PC-3 (cell line): Measurements from ENCODE around the gene SBK1. TPM values are rescaled to one million over a fixed set of nuclear protein-coding genes. Genes with fewer than 3 reads are reported as not detected.

ENCODE experiments used
- ATAC-seq: fragments of 200-7000 bp; cut with Tn5 transposase; 2 replicates; pipeline ENCODE4 v1.9.1; 2020; ENCODE audit warnings: mild to moderate bottlenecking, moderate library complexity
- BruUV-seq: library from RNA; stranded (reverse); fragments of 400-500 nt; replicated peaks from 2 replicates; lab custom pipeline; 2021; lab: Mats Ljungman, UMichigan
- CTCF ChIA-PET: fragments of 300-600 bp; sonication (Branson Sonifier 250); formaldehyde crosslinking; loops from one replicate; lab custom pipeline; 2022; ENCODE audit warnings: antibody characterized with exemption; lab: Charles Lee
- POLR2A ChIA-PET: fragments of 300-600 bp; sonication (Branson Sonifier 250); formaldehyde crosslinking; loops from one replicate; lab custom pipeline; 2022; ENCODE audit warnings: antibody characterized with exemption; ENCODE audit not compliant: unreplicated experiment; lab: Charles Lee
- DNase-seq: peaks from one replicate; pipeline ENCODE4 v3.0.0-alpha.2; 2015
- H2AFZ ChIP-seq: fragments of 300-600 bp; sonication (generic); 2 replicates; pipeline ENCODE4 v1.6.0; 2016; ENCODE audit warnings: antibody characterized with exemption, low read length
- H3F3A ChIP-seq: fragments of 300-600 bp; sonication (generic); one replicate; pipeline ENCODE4 v1.6.0; 2017; ENCODE audit warnings: antibody characterized with exemption, low read length, control low read depth, mild to moderate bottlenecking; ENCODE audit not compliant: unreplicated experiment
- H3K27ac ChIP-seq: fragments of 300-600 bp; sonication (generic); 2 replicates; pipeline ENCODE4 v1.5.1; 2016; ENCODE audit warnings: mild to moderate bottlenecking, low read length
- H3K27me3 ChIP-seq: fragments of 300-600 bp; sonication (generic); 2 replicates; pipeline ENCODE4 v1.6.1; 2016; ENCODE audit warnings: low read length, mixed read lengths
- H3K36me3 ChIP-seq: fragments of 300-600 bp; sonication (generic); 2 replicates; pipeline ENCODE4 v1.6.1; 2016; ENCODE audit warnings: low read depth, mixed run types, low read length, mixed read lengths
- H3K4me1 ChIP-seq: fragments of 300-600 bp; sonication (generic); 2 replicates; pipeline ENCODE4 v1.5.1; 2016; ENCODE audit warnings: low read length; ENCODE audit not compliant: insufficient read depth
- H3K4me2 ChIP-seq: fragments of 300-600 bp; sonication (generic); 2 replicates; pipeline ENCODE4 v1.6.0; 2016; ENCODE audit warnings: low read length
- H3K4me3 ChIP-seq: fragments of 300-600 bp; sonication (generic); 2 replicates; pipeline ENCODE4 v1.5.1; 2016; ENCODE audit warnings: mild to moderate bottlenecking, low read length, mixed read lengths
- H3K79me2 ChIP-seq: fragments of 300-600 bp; sonication (generic); 2 replicates; pipeline ENCODE4 v1.6.1; 2017; ENCODE audit warnings: low read length, mixed read lengths
- H3K9ac ChIP-seq: fragments of 300-600 bp; sonication (generic); 2 replicates; pipeline ENCODE4 v1.6.0; 2016; ENCODE audit warnings: mild to moderate bottlenecking, low read length
- H3K9me2 ChIP-seq: fragments of 300-600 bp; sonication (generic); replicated peaks from 2 replicates; pipeline ENCODE4 v1.6.1; 2016; ENCODE audit warnings: mixed run types, low read length, mixed read lengths
- H3K9me3 ChIP-seq: fragments of 300-600 bp; sonication (generic); 2 replicates; pipeline ENCODE4 v1.6.1; 2016; ENCODE audit warnings: low read length, mixed read lengths
- H4K20me1 ChIP-seq: fragments of 300-600 bp; sonication (generic); 2 replicates; pipeline ENCODE4 v1.6.1; 2016; ENCODE audit warnings: low read length, mixed read lengths
- CTCF ChIP-seq: fragments of 300-600 bp; sonication (generic); conservative IDR thresholded peaks from 2 replicates; pipeline ENCODE4 v1.5.1; 2017; ENCODE audit warnings: antibody characterized with exemption, low read depth, mild to moderate bottlenecking, low read length
- EZH2 ChIP-seq: fragments of 300-600 bp; sonication (generic); IDR thresholded peaks from one replicate; pipeline ENCODE4 v1.6.1; 2017; ENCODE audit warnings: antibody characterized with exemption, mild to moderate bottlenecking, low read length; ENCODE audit not compliant: unreplicated experiment
- EZH2phosphoT487 ChIP-seq: fragments of 300-600 bp; sonication (generic); IDR thresholded peaks from 2 replicates; pipeline ENCODE4 v1.6.1; 2018; ENCODE audit warnings: mild to moderate bottlenecking, antibody characterized with exemption, low read length, borderline replicate concordance
- intact Hi-C: fragments of 100-400 bp; cut with micrococcal nuclease; formaldehyde crosslinking; loops from 2 replicates; pipeline ENCODE4 v1.9.0; 2023
- total RNA-seq: library from RNA; depleted of rRNA; stranded (reverse); fragments of >200 nt; gene quantifications from 2 replicates; pipeline ENCODE4 v1.2.3, GENCODE V29; 2014

SBK1 gene
- total RNA-seq, 1 experiment from 2014 or later = 0.95 TPM

GRCh38 chr16:28258567-28258966, 33.8 kb upstream of the SBK1 start:
- Histone ChIP-seq H3K36me3 (no peaks in the 10 kb centered on the region), H3K27me3 (0 out of 2 replicates have a peak, but pooled peaks cover 5% of the 10 kb centered on the region), H3K4me2 (no peak overlapping the region), H3K79me2 (no peaks in the 10 kb centered on the region), H3K9me2 (no peaks in the 10 kb centered on the region), H3K27ac (no peak overlapping the region), H3F3A (no peaks in the 10 kb centered on the region), H3K9ac (no peak overlapping the region), H3K9me3 (no peaks in the 10 kb centered on the region), H2AFZ (no peak overlapping the region), H4K20me1 (no peaks in the 10 kb centered on the region), H3K4me3 (no peak overlapping the region), H3K4me1 (no peaks in the 10 kb centered on the region)
- intact Hi-C loops = no loop called here
- CTCF ChIA-PET = no interaction called here
- POLR2A ChIA-PET = no interaction called here
- TF ChIP-seq EZH2phosphoT487 = no peak
- TF ChIP-seq CTCF = no peak
- no peak for TF ChIP-seq EZH2
- ATAC-seq (no peak), DNase-seq (no peak)
- no TSS peak for BruUV-seq

DNA sequence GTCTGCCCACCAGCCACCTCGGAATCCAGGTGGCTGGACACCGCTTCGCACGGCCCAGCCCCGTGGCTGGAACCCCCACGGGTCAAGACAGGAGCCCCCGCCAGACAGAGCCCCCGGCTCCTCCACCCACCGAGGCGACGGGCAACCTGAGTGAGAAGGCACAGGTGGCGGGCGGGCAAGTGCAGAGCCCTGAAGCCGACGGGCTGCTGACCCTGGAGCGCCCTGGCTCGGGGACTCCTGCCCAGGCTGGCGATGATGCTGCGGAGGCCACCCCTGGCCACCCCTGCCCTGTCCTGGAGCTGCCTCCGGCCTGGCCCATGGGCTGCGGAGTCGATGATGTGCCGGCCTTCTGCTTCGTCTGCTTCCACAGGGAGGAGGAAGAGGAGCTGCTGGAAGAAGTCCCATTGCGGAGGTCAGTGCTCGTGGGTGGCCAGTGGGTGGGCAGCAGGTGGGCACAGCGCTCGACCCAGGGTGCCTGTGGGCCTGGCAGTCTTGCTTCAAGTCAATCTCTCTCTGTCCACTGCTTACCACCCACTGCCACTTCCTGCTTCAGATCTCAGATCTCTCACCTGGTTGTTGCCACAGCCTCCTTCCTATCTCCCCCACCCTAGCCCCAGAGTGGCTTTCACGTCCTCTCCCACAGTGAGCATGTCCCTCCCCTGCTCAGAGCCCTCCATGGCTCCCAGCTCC, 33.1 kb upstream of the SBK1 start:
- ATAC-seq (no peak), DNase-seq (no peak)
- H3K27ac ChIP-seq = no peak overlapping the region
- TF ChIP-seq CTCF (no peak), EZH2 (no peak), EZH2phosphoT487 (no peak)
- intact Hi-C loops = no loop called here
- H3K27me3 ChIP-seq = 0 out of 2 replicates have a peak, but pooled peaks cover 5% of the 10 kb centered on the region
- BruUV-seq = no TSS peak
- no peak overlapping the region for H2AFZ ChIP-seq
- no peaks in the 10 kb centered on the region for H3K36me3 ChIP-seq
- no peak overlapping the region for H3K4me2 ChIP-seq
- POLR2A ChIA-PET = no interaction called here
- no peaks in the 10 kb centered on the region for H3K79me2 ChIP-seq
- no peak overlapping the region for H3K4me3 ChIP-seq
- H4K20me1 ChIP-seq = no peaks in the 10 kb centered on the region
- no peaks in the 10 kb centered on the region for H3K9me3 ChIP-seq
- no peaks in the 10 kb centered on the region for H3K9me2 ChIP-seq
- no peak overlapping the region for H3K9ac ChIP-seq
- no peaks in the 10 kb centered on the region for H3K4me1 ChIP-seq
- H3F3A ChIP-seq = no peaks in the 10 kb centered on the region
- CTCF ChIA-PET = no interaction called here

GRCh38 chr16:28259781-28260150, 32.6 kb upstream of the SBK1 start:
- Histone ChIP-seq H3K9me3 (no peaks in the 10 kb centered on the region), H2AFZ (no peak overlapping the region), H3F3A (no peaks in the 10 kb centered on the region), H3K9me2 (no peaks in the 10 kb centered on the region), H3K4me3 (no peak overlapping the region), H3K79me2 (no peaks in the 10 kb centered on the region), H3K36me3 (no peaks in the 10 kb centered on the region), H4K20me1 (no peaks in the 10 kb centered on the region), H3K9ac (no peak overlapping the region), H3K4me2 (no peak overlapping the region), H3K27ac (no peak overlapping the region), H3K4me1 (no peaks in the 10 kb centered on the region), H3K27me3 (0 out of 2 replicates have a peak, but pooled peaks cover 5% of the 10 kb centered on the region)
- ATAC-seq (no peak), DNase-seq (no peak)
- ChIA-PET POLR2A (no interaction called here), CTCF (no interaction called here)
- no TSS peak for BruUV-seq
- TF ChIP-seq CTCF = no peak
- TF ChIP-seq EZH2phosphoT487 = no peak
- TF ChIP-seq EZH2 = no peak
- intact Hi-C loops = no loop called here
